Ovary (tissue), 3 donors: Measurements from ENCODE around the gene MPP2.

Source experiments
- EP300 ChIP-seq: sonication (generic); formaldehyde crosslinking; IDR thresholded peaks from one replicate; pipeline ENCODE4 v1.6.1; 2017; ENCODE audit warnings: antibody characterized with exemption
- TF ChIP-seq, protein P1 (sequence below), 3 donors: fragments of 450-650 bp in 2 of 3; fragments of 200-600 bp in 1 of 3; IDR thresholded peaks; one replicate each; pipeline versions ENCODE4 v1.5.1 to v1.8.0; 2016 to 2022; ENCODE audit warnings: antibody characterized with exemption in 3 of 3, mild to moderate bottlenecking in 1 of 3
- donor health status: DM: no; HTN: no; CAD: no.

DNA sequence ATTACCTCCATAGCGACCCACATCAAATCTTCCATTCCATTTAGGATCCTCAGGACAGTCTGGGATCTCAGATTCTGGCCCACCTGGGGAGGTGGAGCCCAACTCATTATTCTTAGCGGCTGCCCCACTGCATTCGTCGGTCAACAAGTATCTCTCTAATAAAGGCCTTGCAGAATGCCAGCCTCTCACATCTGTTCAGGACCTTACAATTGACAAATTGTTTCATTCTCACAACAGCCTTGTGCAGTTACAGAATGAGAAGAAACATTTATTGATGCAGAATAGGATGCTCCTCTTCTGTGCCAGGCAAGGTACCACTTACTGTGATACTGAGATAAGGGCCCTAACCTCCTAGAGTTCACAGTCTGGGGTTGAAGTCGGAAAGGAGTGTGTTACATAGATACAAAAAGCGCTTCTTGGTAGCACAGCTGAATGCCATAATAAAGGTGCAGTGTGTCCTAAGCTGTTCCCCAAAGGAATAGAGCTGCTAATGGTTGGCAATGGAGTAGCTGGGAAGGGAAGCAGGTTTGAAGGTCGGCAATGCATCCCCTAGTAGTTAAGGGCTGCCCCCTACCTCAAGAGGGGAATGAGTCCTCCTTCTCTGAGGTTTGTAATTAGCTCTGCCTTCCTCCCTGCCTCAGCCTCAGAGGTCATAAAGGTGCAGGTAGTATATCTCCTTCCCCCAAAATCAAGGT, 2.3 kb upstream of the MPP2 start:
- TF ChIP-seq, protein P1, sequence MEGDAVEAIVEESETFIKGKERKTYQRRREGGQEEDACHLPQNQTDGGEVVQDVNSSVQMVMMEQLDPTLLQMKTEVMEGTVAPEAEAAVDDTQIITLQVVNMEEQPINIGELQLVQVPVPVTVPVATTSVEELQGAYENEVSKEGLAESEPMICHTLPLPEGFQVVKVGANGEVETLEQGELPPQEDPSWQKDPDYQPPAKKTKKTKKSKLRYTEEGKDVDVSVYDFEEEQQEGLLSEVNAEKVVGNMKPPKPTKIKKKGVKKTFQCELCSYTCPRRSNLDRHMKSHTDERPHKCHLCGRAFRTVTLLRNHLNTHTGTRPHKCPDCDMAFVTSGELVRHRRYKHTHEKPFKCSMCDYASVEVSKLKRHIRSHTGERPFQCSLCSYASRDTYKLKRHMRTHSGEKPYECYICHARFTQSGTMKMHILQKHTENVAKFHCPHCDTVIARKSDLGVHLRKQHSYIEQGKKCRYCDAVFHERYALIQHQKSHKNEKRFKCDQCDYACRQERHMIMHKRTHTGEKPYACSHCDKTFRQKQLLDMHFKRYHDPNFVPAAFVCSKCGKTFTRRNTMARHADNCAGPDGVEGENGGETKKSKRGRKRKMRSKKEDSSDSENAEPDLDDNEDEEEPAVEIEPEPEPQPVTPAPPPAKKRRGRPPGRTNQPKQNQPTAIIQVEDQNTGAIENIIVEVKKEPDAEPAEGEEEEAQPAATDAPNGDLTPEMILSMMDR (IDR thresholded peaks at IDR 0.05), result no peak
- TF ChIP-seq EP300, result no peak
